Uterus (tissue), 2 donors: ENCODE results near the gene CAPN9.

Experiments used
- CTCF ChIP-seq, 4 experiments: fragments of 200-600 bp in 2 of 4; fragments of 450-650 bp in 2 of 4; sonication (generic) in 2 of 4; IDR thresholded peaks; one replicate each; pipeline ENCODE4 v1.5.1; 2016 to 2019; ENCODE audit warnings: antibody characterized with exemption in 4 of 4, mild to moderate bottlenecking in 2 of 4, moderate library complexity in 1 of 4
- POLR2A ChIP-seq, 2 donors: fragments of 450-650 bp; IDR thresholded peaks; one replicate each; pipeline ENCODE4 v1.6.1; 2016; ENCODE audit warnings: antibody characterized with exemption in 2 of 2, mild to moderate bottlenecking in 1 of 2, moderate library complexity in 1 of 2

DNA sequence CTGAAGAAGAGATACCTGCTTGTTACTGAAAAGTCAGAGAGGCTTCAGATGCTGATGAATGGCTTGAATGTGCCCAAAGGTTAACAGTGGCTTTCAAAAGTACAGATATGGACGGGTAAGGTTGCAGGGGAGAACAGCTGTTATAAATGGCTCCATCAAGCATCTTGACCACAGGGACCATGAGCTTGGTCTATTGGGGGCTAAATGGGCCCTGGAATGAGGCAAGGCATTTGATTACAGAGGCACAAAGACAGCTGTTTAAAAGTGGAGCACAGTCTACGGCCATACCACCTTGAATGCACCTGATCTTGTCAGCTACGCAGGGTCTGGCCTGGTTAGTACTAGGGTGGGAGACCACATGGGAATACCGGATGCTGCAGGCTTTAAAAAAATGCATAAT, 72.8 kb downstream of the CAPN9 start:
- TF ChIP-seq POLR2A (IDR thresholded peaks at IDR 0.05) (no peak), CTCF (IDR thresholded peaks at IDR 0.05) (no peak)
